SK-N-DZ (cell line): ENCODE measurements around the gene ADGRL3.

Experiments used
- DNase-seq: peaks from one replicate; pipeline ENCODE4 v3.0.0-alpha.2; 2015; ENCODE audit warnings: low spot score

The ADGRL3 gene

DNA sequence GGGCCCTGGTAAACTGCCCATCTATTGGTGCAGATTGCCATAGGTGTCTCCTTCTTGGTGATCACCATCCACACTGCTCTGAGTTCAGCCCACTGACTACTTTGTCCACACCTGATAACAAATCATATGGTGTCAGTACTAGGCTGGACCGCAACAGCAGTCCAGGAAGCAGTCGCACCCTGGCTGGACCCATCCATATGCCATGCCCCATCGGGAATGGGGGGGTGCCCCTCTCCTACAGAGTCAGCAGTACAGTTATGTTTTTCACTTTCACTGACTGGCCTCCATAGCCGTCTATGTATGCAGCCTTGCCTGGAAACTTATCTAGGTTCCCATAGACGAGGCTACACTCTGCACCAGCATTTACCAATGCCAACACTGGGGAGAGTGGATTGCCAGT is 226.1 kb downstream of the ADGRL3 start:
- no peak for DNase-seq

DNA sequence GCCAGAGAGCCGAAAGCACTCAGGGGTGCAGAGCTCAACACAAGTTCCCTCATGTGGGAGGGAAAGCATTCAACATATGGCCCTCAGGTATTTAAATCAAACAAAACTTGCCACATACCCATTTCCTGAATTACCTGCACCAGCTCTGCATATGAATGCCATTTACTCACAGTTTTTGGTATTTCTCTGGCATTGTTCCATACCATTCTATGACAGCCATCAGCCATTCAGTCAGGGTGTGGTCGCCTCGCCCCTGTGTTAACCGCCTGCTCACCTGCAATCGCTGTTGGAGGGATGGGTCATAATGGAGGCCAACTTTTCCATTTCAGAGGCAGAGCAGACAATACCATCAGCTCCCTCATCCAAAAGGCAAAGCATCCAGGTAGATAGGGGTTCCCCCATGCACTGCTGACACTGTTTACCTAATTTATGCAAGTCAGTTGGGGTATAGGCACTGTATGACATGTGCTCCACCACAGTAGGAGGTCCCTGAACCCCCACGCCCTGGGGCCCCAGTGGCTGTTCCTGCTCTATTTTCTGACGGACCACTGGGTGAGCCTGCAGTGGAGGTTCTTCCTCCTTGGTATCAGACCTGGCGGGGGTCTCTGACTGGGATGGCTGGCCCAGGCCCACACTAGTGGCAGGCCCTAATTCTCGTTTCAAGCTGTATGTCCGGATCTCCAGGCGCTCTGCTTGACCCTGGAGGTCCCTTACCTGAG is 227.1 kb downstream of the ADGRL3 start:
- DNase-seq: no peak

DNA sequence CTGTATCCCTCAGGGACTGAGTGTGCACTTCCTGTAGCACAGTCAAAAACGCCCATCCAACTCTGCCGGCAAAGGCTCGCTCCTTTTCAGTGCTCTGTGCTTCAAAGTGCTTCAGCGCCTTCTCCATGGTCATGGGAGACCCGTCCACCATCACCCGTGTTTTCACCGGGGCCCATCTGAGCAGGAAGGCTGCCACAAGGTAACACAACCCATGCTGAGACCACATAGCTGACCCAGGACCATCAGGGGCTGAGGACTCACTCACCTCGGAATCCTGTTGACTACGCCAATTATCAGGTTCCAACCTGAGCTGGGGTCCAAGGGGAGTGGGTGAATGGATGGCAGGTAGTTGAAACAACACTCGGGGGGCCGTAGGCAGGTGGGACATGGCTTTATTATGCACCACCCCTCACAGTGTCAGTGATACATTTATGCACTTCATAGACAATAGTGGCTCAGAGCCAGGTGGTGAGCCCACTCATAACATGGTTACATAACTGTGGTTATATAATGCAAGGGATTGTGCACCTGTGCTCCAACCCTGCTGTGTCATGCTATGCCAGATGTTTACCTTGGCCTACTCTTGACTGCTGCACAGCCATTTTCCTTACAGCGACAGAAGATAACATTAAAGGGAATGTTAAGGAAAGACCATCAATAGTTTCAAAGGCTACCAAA is 227.8 kb downstream of the ADGRL3 start:
- no peak for DNase-seq

DNA sequence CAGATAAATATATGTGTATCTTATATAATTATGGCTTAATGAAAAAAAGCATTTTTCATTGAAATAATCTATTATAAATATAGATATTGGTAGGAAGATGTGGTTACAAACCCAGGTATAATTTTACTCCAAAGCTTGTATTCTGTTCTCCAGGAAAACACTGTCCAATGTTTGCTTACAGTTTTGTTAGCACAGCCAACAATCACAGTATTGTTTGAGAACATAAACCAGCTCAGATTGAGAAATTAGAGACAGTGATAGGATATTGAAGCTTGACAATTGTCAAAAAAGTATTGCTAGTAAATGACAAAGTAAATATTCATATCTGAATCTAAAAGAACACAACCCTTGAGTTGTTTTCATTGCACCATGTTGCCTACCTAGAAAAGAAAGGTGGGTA is 228.8 kb downstream of the ADGRL3 start:
- DNase-seq: no peak

DNA sequence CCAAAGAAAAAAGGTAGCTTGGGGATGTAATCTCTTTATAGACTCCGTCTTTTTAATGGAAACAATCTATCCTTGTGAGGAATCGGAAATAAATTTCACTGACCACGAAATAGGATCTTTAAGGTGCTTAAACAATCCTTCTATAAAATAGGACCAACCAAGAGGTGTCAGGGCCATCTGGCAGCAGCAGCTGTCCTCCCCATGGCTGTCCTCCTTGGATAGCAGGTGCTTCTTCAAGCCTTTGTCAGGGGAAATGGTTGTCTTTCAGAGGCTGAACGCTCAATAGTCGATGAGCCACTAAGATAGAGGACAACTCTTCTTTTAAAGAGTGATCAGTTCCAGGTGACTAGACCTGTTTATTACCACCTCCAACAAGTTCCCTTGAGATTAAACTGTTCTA is 231.0 kb downstream of the ADGRL3 start:
- no peak for DNase-seq

DNA sequence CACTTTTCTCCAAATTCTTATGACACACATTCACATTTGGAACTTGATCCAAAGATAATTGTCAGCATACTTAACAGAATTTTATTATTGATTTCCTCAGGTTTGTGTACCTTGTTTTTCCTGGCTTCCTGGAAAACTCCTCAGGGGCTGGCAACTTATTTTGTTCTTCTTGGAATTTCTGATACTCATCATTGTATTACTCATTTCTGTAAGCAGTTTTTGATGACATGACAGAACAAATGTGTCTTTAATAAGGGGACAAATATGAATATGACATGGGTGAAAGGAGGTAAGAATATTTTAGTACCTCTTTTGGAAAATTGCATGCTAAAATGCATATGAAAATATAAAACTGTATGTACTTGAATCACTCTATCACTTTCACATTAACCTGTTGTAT is 237.8 kb downstream of the ADGRL3 start:
- no peak for DNase-seq

DNA sequence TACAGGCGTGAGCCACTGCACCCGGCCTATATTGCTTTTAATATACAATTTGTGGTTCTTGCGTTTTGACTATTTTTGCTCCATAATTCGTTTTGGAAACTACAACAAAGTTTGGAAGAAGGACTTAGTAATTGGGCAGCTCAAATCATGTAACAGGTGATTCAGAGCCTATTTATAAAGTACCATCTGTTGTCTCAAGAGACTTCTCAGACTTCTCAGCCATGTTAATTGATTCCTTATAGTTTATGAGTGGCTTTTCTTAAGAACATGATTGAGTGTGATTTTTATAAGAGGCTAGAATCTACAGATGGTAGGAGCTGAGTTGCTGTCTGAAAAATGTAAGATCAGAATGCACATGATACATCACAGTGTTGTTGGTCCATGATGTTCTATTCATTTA is 240.2 kb downstream of the ADGRL3 start:
- DNase-seq: no peak

DNA sequence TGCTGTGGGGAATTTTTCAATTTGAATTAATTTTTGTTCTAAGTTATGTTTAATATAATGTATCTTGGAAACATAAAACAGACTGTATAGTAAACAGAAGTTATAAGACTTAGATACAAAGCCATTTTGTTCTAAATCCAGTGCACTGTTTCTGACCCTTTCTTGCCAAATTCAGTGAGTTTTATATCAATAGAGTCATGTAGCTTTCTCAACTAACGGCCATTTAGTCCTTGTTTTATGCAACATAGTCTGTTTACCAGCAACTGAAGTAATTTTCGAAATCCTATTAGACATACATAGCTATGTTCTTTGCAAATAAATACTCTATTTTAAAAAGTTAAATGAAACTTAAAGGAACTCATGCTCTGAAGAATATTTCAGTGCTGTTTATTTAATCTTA is 242.8 kb downstream of the ADGRL3 start:
- no peak for DNase-seq

DNA sequence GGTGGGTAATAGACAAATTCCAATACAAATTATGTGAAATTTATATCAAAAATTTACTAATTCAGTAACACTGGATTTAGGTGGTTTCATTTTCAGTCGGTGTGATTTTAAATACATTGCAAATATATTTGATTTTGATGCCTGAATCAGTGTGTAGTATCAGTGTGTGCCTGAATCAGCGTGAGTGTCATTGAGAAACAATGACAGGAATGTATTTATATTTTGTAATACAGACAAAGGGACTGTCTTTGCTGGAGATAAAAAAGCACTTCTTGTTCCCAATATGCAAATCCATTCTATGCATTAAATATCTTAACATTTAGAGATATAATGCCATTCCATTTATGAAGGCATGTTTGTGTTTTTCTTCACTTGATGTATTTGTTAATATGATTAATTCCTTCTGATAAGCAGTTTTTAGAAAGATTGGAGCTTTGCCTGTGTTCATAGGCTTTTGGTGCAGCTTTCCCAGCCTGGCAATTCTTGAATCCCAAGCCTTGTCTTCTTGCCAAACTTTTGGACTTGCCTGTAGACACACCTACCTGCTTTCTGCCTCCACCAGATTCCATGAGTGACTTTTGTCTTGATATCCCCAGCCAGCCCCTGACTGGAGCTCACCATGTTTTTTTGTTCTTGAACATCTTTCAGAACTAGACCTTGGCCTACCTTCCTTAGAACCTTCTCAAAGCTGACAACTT is 243.8 kb downstream of the ADGRL3 start:
- no peak for DNase-seq

DNA sequence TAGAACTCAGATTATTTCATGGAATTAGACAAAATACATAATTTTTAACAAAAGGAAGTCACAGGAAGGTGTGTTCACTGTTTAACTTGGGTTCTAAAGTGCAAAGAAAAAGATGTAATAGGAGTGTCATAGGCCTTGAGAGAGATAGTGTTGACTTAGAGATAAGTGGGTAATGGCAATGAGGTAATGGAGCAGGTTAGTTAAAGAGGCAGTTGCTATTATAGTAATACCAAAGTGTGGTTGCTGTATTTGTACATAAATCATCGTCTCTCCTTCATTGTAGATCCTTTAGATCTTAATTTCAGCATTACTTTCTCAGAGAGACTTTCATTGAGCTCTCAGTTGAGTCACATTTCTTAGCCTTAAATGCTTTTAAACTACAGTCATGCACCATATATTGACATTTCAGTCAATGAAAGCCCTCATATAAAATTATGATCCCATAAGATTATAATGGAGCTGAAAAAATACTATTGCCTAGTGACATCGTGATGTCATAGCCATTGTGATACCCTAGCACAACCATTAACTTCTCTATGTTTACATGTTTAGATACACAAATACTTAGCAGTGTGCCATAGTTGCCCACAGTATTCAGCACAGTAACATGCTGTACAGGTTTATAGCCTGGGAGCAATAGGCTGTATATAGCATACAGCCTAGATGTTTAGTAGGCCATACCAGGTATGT is 245.4 kb downstream of the ADGRL3 start:
- DNase-seq: no peak

DNA sequence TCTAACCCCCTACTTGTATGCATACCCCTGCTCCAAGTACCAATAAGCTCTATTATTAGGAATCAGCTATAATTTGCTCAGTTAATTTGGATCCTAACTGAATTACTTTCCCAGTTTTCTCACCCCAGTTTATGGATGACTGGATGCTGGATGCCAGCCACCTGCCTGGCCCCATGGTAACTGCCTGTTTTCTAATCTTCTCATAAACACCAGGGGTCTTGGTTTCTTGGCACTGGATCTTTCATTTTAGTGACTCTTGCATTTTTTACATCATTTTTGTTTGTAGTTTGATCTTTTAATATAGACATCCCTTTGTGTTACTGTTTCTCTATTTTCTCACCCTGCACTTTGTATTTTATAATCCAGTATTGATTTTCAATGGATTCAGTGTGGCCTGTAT is 246.8 kb downstream of the ADGRL3 start:
- DNase-seq: no peak

DNA sequence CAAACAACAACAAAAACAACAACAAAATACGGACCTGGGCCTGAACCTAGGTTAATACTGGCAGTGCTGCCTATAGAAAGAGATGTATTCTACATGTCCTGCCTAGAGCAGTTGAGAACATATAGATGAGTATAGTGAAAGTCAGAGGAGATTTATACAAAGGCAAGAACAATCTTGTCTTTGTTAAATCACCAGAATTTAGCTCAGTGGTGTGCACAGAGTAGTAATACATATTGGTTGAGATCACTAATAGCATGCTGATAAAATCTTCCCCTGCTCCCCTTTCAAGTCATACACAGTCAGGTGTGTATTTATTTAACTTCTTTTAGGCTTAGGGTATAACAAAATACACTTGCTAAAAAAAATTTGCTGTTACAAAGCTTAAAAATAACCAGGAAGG is 247.8 kb downstream of the ADGRL3 start:
- no peak for DNase-seq

DNA sequence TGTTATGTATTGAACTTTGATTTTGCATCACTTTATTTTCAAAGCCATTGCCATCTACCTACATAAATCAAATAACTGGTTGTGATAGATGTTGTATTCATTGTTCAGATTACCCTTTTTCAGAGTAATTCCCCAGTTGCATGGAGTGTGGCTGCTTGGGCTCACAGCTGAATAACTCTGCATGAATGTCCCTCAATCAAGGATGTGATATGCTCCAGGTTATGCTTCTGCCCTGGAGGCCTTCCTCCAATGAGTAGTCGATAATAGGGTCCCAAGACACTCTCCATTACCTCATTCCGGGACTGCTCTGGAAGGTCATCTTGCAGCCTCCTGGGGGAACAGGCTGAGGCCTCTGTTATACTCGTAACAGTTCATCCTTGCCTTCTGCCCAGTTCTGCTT is 251.8 kb downstream of the ADGRL3 start:
- no peak for DNase-seq

DNA sequence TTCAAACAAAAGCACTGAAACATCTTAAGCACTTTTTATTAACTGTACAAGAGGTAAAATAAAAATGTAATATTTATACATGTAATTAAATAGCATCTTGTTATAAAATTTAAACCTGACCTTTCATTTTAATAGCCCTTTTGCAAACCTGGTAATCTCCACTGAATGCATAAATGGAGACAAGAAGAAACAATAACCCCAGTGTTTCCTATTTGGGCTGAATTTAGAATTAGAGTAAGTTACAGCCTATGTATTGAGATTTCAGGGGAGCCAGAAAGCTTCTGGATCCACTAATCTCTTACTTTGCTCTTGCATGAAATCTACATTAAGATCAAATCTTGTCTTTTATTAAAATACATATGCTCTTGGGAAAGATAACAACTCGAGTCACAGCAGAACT is 261.8 kb downstream of the ADGRL3 start:
- no peak for DNase-seq

DNA sequence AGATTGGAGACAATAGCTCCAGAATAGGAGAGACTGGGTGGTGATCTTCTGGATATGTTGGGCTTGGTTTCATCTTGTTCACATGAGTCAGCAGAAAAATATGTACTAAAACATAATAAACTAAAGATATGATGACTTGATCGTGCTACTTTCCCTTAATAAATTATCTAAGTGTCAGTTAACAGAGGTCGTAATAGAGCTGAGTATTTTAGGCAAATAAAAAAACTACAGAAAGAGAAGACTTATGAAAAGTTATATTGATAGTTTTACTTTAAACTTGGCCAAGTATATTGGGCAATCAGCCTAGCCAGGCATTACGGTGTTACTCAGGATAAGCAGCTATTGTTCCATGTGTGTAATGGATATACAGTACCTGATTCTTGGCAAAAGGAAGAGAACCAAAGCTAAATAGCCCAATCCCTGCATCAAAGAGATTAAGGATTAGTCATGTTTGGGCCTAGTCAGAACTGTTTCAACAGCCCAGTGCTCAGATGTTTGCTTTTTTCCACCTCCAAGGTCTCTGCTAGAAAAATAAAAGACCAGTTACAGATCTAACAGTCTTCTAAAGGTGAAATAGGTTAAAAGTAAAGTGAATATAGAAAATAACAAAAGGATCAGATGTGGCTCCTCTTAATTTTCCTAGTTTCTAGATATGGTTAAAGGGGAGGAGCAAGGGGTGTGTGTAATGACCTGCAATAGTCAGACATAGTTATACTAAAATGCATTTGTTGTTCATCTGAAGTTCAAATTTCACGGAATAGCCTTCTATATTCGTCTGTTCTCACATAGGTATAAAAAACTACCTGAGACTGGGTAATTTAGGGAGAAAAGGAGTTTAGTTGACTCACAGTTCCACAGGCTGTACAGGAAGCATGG is 262.6 kb downstream of the ADGRL3 start:
- no peak for DNase-seq

DNA sequence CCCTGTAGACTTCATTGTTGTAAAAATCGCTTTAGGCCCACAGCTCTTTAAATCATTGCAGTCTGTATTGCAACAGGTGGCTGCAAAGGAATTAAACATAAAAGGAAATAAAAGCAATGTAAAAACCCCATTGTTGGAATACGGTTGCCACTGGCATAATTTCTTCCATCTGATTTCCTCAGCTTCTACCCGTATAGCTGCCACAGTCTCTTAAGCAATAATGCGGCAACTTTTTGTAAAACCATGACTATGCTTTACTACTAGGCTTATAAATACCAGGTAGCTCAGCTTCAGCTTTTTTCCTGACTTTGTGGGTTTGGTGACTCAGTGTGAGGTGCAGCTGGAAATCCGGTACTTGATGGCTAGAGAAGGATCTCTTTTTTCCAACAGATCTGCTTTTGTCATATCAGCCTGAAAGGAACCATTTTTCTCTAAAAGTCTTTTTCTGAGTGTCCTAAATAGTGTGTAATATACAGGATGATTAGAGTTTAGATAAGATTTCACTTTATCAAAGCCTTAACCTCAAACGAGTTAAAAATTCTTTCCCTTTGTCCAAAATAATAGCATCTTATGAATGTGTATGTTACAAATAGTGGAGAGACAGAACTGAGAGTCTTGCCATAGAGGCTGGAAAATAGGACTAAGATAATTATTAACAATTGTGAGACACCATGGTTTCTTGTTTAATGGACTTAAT is 268.0 kb downstream of the ADGRL3 start:
- DNase-seq: no peak

DNA sequence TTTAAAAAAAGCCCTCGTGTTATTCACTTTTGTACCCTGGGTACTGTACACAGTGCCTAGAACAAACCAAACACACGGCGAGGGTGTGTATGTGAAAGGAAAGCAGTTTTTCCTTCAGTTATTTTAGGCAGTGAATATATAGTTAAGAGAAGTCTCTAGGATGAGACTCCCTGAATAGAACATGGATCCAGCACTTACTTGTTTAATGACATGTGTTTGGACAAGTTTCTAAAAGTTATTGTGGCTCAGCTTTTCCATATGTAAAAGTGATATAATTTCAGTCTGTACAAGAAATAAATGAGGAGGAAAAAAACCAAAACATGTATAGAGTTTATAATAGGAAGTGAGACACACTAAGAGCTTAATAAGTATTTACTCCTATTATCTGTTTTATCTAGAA is 273.2 kb downstream of the ADGRL3 start:
- no peak for DNase-seq

DNA sequence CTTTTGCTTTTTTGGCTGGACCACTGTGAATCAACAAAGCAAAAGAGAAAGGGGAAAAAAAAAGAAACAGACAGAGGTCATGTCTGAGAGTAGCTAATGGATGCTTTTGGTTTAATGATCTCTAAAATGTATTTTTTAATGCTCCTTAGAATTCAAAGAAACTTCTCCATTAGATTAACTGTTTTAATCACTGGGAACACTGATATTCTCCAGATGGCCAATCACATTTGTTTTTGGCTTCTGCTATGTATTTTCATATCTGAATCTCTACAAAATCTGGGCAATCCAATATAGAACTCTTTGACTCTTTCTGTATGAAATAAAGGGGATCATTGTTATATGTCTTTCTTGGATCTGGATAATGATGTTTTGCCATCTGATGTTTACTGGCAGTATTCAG is 278.2 kb downstream of the ADGRL3 start:
- DNase-seq: peak; percentile 44

DNA sequence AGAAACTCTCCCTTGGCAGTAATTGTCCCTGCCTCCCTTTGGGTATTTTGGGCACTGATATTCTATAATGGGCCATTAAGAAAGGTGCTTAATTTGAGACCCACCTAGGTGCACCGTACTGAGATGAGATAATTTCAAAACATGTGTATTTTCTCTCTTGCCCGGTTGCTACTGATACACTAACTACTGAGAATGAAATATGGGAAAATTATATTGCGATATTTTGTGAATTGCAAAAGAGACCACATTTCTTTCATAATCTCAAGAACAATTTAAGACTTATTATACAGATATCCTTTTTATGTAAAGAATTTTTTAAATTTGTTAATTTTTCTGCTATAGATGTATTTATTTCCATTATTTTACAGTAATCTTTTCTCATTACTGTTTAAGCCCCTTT is 284.9 kb downstream of the ADGRL3 start:
- no peak for DNase-seq

DNA sequence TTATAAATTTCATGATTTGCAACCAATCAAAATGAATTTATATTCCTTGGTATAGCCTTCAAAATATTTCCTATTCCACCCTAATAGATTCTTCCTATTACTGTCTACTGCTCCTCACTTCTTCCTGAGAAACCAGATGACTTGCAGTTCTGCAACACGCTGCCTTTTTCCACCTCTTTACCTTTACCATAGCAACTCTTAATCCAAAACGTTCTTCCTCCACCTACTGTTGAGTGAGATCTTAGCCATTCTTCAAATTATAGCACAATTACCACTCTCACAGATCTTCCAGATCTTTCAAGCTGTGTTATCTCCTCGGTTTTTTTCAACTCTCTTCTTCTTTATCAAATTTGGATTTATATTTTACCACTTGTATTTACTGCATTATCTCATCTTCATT is 289.8 kb downstream of the ADGRL3 start:
- DNase-seq: no peak

DNA sequence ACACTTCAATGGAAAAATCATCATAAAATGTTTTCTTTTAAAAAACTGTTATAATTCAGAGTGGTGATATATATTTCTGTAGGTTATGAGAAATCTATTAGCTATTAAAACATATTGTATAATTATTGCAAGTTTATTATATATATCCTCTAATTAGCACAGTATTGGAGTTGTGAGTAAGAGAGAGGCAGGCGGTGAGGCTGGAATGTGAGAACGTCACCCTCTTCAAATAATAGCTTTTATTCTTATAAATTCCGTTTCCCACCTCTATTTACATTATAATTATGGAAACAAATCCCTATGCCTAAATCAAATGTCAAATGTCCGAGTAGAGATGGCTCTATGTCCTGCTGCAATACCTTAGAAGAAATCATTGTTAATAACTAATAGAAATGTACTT is 292.9 kb downstream of the ADGRL3 start:
- DNase-seq: no peak
